ENCODE measurements around the gene ZNF581.

Gene ZNF581

DNA sequence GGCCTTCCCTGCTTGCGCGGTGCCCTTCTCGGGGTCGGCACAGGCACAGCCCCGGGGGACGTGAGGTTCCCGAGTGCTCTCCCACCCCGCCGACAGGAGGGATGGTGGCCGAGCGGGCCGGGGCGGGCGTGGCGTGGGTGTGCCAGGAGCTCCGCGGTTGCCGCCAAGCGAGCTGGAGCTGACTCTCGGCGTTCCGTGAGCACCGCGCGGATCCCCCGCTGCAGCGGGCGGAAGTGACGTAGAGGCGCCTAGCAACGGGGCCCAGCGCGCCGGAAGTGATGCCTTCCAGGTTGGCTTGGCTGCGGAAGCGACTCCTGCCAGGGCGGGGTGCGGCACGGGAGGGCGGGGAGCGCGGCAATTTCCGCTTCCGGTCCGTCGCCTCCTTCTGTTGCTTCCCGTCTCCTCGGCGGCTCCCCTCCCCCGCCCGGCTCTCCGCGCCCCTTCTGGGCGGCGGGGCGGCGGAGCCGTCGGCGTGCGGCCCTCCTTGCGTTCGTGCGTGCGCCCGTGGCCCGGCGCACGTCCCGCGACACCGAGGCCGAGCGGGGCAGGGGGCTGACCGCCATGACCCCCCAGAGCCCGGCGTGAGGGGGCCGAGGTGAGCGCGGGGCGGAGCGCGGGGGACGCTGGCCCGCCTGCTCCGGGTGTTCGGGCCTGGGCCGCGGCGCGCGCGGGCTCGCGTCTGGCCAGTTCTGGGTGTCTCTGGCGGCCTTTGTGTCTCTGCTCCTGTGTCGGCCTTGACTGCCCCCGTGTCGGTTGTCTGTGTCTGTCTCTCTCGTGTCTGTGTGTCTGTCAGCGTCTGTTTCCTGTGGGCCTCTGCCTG, 31.6 kb downstream of the ZNF581 start, which contains the start of gene EPN1 (continued):
- TF ChIP-seq KLF8 (tag by site-specific recombination; IDR thresholded peaks at IDR 0.05) = peak; percentile 87
- TF ChIP-seq ZNF707 (tag by site-specific recombination; IDR thresholded peaks at IDR 0.05) = no peak
- TF ChIP-seq ZBTB8A (tag by site-specific recombination; IDR thresholded peaks at IDR 0.05) = peak; percentile 67; the same call in 1 of the 2 replicates
- no peak for TF ChIP-seq ZNF184 (tag by site-specific recombination; IDR thresholded peaks at IDR 0.05)
- no peak for TF ChIP-seq ZNF140 (tag by site-specific recombination; IDR thresholded peaks at IDR 0.05)
- no peak for TF ChIP-seq ZNF433 (tag by site-specific recombination; IDR thresholded peaks at IDR 0.05; ENCODE audit: low read depth)
- no peak for TF ChIP-seq MZF1 (tag by site-specific recombination; IDR thresholded peaks at IDR 0.05; ENCODE audit: borderline replicate concordance)
- peak; percentile 77 for TF ChIP-seq GLIS1 (tag by site-specific recombination; IDR thresholded peaks at IDR 0.05)
- TF ChIP-seq ZNF24 (tag by site-specific recombination; IDR thresholded peaks at IDR 0.05) = peak; percentile 42; the same call in 1 of the 2 replicates
- TF ChIP-seq ZNF302 (tag by site-specific recombination; IDR thresholded peaks at IDR 0.05; ENCODE audit: low read depth) = no peak
- TF ChIP-seq, protein P1, sequence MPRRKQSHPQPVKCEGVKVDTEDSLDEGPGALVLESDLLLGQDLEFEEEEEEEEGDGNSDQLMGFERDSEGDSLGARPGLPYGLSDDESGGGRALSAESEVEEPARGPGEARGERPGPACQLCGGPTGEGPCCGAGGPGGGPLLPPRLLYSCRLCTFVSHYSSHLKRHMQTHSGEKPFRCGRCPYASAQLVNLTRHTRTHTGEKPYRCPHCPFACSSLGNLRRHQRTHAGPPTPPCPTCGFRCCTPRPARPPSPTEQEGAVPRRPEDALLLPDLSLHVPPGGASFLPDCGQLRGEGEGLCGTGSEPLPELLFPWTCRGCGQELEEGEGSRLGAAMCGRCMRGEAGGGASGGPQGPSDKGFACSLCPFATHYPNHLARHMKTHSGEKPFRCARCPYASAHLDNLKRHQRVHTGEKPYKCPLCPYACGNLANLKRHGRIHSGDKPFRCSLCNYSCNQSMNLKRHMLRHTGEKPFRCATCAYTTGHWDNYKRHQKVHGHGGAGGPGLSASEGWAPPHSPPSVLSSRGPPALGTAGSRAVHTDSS (tag by site-specific recombination; IDR thresholded peaks at IDR 0.05) = no peak
- no peak for TF ChIP-seq TCF7L2 (IDR thresholded peaks at IDR 0.05; ENCODE audit: borderline replicate concordance, low read depth, low read length)
- TF ChIP-seq OVOL3 (tag by site-specific recombination; IDR thresholded peaks at IDR 0.05) = no peak
- no peak for TF ChIP-seq ZNF560 (tag by site-specific recombination; IDR thresholded peaks at IDR 0.05; ENCODE audit: borderline replicate concordance)
- TF ChIP-seq ZNF585B (tag by site-specific recombination; IDR thresholded peaks at IDR 0.05) = no peak
- TF ChIP-seq, protein P2, sequence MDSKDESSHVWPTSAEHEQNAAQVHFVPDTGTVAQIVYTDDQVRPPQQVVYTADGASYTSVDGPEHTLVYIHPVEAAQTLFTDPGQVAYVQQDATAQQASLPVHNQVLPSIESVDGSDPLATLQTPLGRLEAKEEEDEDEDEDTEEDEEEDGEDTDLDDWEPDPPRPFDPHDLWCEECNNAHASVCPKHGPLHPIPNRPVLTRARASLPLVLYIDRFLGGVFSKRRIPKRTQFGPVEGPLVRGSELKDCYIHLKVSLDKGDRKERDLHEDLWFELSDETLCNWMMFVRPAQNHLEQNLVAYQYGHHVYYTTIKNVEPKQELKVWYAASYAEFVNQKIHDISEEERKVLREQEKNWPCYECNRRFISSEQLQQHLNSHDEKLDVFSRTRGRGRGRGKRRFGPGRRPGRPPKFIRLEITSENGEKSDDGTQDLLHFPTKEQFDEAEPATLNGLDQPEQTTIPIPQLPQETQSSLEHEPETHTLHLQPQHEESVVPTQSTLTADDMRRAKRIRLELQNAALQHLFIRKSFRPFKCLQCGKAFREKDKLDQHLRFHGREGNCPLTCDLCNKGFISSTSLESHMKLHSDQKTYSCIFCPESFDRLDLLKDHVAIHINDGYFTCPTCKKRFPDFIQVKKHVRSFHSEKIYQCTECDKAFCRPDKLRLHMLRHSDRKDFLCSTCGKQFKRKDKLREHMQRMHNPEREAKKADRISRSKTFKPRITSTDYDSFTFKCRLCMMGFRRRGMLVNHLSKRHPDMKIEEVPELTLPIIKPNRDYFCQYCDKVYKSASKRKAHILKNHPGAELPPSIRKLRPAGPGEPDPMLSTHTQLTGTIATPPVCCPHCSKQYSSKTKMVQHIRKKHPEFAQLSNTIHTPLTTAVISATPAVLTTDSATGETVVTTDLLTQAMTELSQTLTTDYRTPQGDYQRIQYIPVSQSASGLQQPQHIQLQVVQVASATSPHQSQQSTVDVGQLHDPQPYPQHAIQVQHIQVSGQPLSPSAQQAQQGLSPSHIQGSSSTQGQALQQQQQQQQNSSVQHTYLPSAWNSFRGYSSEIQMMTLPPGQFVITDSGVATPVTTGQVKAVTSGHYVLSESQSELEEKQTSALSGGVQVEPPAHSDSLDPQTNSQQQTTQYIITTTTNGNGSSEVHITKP (tag by site-specific recombination; IDR thresholded peaks at IDR 0.05) = no peak
- TF ChIP-seq SALL2 (tag by site-specific recombination; IDR thresholded peaks at IDR 0.05; ENCODE audit: borderline replicate concordance) = no peak
- TF ChIP-seq ZNF366 (tag by site-specific recombination; conservative IDR thresholded peaks at IDR 0.05) = no peak
- TF ChIP-seq ZNF132 (tag by site-specific recombination; IDR thresholded peaks at IDR 0.05; ENCODE audit: borderline replicate concordance) = no peak
- TF ChIP-seq, protein P3, sequence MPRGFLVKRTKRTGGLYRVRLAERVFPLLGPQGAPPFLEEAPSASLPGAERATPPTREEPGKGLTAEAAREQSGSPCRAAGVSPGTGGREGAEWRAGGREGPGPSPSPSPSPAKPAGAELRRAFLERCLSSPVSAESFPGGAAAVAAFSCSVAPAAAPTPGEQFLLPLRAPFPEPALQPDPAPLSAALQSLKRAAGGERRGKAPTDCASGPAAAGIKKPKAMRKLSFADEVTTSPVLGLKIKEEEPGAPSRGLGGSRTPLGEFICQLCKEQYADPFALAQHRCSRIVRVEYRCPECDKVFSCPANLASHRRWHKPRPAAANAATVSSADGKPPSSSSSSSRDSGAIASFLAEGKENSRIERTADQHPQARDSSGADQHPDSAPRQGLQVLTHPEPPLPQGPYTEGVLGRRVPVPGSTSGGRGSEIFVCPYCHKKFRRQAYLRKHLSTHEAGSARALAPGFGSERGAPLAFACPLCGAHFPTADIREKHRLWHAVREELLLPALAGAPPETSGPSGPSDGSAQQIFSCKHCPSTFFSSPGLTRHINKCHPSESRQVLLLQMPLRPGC (tag by site-specific recombination; IDR thresholded peaks at IDR 0.05) = no peak
- TF ChIP-seq, protein P4, sequence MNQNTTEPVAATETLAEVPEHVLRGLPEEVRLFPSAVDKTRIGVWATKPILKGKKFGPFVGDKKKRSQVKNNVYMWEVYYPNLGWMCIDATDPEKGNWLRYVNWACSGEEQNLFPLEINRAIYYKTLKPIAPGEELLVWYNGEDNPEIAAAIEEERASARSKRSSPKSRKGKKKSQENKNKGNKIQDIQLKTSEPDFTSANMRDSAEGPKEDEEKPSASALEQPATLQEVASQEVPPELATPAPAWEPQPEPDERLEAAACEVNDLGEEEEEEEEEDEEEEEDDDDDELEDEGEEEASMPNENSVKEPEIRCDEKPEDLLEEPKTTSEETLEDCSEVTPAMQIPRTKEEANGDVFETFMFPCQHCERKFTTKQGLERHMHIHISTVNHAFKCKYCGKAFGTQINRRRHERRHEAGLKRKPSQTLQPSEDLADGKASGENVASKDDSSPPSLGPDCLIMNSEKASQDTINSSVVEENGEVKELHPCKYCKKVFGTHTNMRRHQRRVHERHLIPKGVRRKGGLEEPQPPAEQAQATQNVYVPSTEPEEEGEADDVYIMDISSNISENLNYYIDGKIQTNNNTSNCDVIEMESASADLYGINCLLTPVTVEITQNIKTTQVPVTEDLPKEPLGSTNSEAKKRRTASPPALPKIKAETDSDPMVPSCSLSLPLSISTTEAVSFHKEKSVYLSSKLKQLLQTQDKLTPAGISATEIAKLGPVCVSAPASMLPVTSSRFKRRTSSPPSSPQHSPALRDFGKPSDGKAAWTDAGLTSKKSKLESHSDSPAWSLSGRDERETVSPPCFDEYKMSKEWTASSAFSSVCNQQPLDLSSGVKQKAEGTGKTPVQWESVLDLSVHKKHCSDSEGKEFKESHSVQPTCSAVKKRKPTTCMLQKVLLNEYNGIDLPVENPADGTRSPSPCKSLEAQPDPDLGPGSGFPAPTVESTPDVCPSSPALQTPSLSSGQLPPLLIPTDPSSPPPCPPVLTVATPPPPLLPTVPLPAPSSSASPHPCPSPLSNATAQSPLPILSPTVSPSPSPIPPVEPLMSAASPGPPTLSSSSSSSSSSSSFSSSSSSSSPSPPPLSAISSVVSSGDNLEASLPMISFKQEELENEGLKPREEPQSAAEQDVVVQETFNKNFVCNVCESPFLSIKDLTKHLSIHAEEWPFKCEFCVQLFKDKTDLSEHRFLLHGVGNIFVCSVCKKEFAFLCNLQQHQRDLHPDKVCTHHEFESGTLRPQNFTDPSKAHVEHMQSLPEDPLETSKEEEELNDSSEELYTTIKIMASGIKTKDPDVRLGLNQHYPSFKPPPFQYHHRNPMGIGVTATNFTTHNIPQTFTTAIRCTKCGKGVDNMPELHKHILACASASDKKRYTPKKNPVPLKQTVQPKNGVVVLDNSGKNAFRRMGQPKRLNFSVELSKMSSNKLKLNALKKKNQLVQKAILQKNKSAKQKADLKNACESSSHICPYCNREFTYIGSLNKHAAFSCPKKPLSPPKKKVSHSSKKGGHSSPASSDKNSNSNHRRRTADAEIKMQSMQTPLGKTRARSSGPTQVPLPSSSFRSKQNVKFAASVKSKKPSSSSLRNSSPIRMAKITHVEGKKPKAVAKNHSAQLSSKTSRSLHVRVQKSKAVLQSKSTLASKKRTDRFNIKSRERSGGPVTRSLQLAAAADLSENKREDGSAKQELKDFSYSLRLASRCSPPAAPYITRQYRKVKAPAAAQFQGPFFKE (tag by site-specific recombination; IDR thresholded peaks at IDR 0.05; ENCODE audit: borderline replicate concordance) = no peak
- no peak for TF ChIP-seq ZNF473 (tag by site-specific recombination; IDR thresholded peaks at IDR 0.05)
- TF ChIP-seq, protein P5, sequence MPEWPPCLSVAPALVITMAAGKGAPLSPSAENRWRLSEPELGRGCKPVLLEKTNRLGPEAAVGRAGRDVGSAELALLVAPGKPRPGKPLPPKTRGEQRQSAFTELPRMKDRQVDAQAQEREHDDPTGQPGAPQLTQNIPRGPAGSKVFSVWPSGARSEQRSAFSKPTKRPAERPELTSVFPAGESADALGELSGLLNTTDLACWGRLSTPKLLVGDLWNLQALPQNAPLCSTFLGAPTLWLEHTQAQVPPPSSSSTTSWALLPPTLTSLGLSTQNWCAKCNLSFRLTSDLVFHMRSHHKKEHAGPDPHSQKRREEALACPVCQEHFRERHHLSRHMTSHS (tag by site-specific recombination; IDR thresholded peaks at IDR 0.05) = no peak
- TF ChIP-seq, protein P6, sequence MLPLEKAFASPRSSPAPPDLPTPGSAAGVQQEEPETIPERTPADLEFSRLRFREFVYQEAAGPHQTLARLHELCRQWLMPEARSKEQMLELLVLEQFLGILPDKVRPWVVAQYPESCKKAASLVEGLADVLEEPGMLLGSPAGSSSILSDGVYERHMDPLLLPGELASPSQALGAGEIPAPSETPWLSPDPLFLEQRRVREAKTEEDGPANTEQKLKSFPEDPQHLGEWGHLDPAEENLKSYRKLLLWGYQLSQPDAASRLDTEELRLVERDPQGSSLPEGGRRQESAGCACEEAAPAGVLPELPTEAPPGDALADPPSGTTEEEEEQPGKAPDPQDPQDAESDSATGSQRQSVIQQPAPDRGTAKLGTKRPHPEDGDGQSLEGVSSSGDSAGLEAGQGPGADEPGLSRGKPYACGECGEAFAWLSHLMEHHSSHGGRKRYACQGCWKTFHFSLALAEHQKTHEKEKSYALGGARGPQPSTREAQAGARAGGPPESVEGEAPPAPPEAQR (tag by site-specific recombination; IDR thresholded peaks at IDR 0.05) = no peak
